H7 (cell line): ENCODE measurements around the gene ACOXL. TPM values are rescaled to one million over a fixed set of nuclear protein-coding genes. Genes with fewer than 3 reads are reported as not detected.
A peak's percentile ranks its signal among the peaks of the same experiment; 100 is the strongest.

ENCODE experiments used
- DNase-seq: peaks from one replicate; pipeline ENCODE4 v3.0.0; 2012
- H3K27me3 ChIP-seq: 2 replicates; pipeline ENCODE4 v1.6.0; 2011; ENCODE audit warnings: mild to moderate bottlenecking, low read length; ENCODE audit not compliant: control insufficient read depth, insufficient read depth
- H3K36me3 ChIP-seq: replicated peaks from 2 replicates; pipeline ENCODE4 v1.5.1; 2011; ENCODE audit warnings: low read length; ENCODE audit not compliant: control insufficient read depth, insufficient read depth
- H3K4me3 ChIP-seq: 2 replicates; pipeline ENCODE4 v1.5.1; 2011; ENCODE audit warnings: low read depth, mild to moderate bottlenecking, control low read depth, low read length, moderate library complexity; ENCODE audit not compliant: insufficient read depth
- total RNA-seq: library from RNA; depleted of rRNA; stranded (reverse); fragments of >200 nt; shearing (Covaris generic); gene quantifications from 2 replicates; pipeline ENCODE4 v1.2.3, GENCODE V29; 2014

The ACOXL gene
- total RNA-seq, 1 experiment from 2014 or later: 2.7 TPM

- no peaks in the 10 kb centered on the region for H3K36me3 ChIP-seq
- no peaks in the 10 kb centered on the region for H3K27me3 ChIP-seq
- H3K4me3 ChIP-seq: no peak overlapping the region
- DNase-seq: no peak
Observed at GRCh38 chr2:111005307-111005706, 272.9 kb downstream of the ACOXL start.

- no peak for DNase-seq
- Histone ChIP-seq H3K36me3 (no peaks in the 10 kb centered on the region), H3K4me3 (no peak overlapping the region), H3K27me3 (no peaks in the 10 kb centered on the region)
Observed at GRCh38 chr2:111005821-111006220, 273.4 kb downstream of the ACOXL start.

GRCh38 chr2:111007757-111008688, 275.6 kb downstream of the ACOXL start:
- H3K36me3 ChIP-seq: no peaks in the 10 kb centered on the region
- no peaks in the 10 kb centered on the region for H3K27me3 ChIP-seq
- DNase-seq: no peak
- no peak overlapping the region for H3K4me3 ChIP-seq

GRCh38 chr2:111011218-111011617, 278.8 kb downstream of the ACOXL start:
- Histone ChIP-seq H3K4me3 (no peak overlapping the region), H3K27me3 (no peaks in the 10 kb centered on the region), H3K36me3 (no peaks in the 10 kb centered on the region)
- no peak for DNase-seq

GRCh38 chr2:111015283-111015995, 283.1 kb downstream of the ACOXL start:
- H3K4me3 ChIP-seq: no peak overlapping the region
- no peaks in the 10 kb centered on the region for H3K36me3 ChIP-seq
- no peaks in the 10 kb centered on the region for H3K27me3 ChIP-seq
- DNase-seq: no peak

GRCh38 chr2:111017034-111017622, 284.8 kb downstream of the ACOXL start:
- no peaks in the 10 kb centered on the region for H3K36me3 ChIP-seq
- no peak for DNase-seq
- no peaks in the 10 kb centered on the region for H3K27me3 ChIP-seq
- H3K4me3 ChIP-seq: no peak overlapping the region

GRCh38 chr2:111017909-111018308, 285.5 kb downstream of the ACOXL start:
- Histone ChIP-seq H3K27me3 (no peaks in the 10 kb centered on the region), H3K36me3 (no peaks in the 10 kb centered on the region), H3K4me3 (no peak overlapping the region)
- no peak for DNase-seq

GRCh38 chr2:111019381-111019780, 287.0 kb downstream of the ACOXL start:
- Histone ChIP-seq H3K4me3 (no peak overlapping the region), H3K36me3 (no peaks in the 10 kb centered on the region), H3K27me3 (no peaks in the 10 kb centered on the region)
- no peak for DNase-seq

- no peak for DNase-seq
- no peaks in the 10 kb centered on the region for H3K27me3 ChIP-seq
- H3K4me3 ChIP-seq: no peak overlapping the region
- no peaks in the 10 kb centered on the region for H3K36me3 ChIP-seq
Observed at GRCh38 chr2:111022633-111023032, 290.3 kb downstream of the ACOXL start.

- H3K36me3 ChIP-seq: no peaks in the 10 kb centered on the region
- no peak for DNase-seq
- no peaks in the 10 kb centered on the region for H3K27me3 ChIP-seq
- H3K4me3 ChIP-seq: no peak overlapping the region
Observed at GRCh38 chr2:111024496-111024895, 292.1 kb downstream of the ACOXL start.

- no peak overlapping the region for H3K4me3 ChIP-seq
Observed at GRCh38 chr2:111025288-111025687, 292.9 kb downstream of the ACOXL start.

GRCh38 chr2:111028720-111029119, 296.3 kb downstream of the ACOXL start:
- DNase-seq: no peak
- H3K36me3 ChIP-seq: no peaks in the 10 kb centered on the region
- no peaks in the 10 kb centered on the region for H3K27me3 ChIP-seq
- no peak overlapping the region for H3K4me3 ChIP-seq

More at GRCh38 chr2:111025288-111025687, 292.9 kb downstream of the ACOXL start:
- Histone ChIP-seq H3K36me3 (no peaks in the 10 kb centered on the region), H3K27me3 (no peaks in the 10 kb centered on the region)
- DNase-seq: no peak

GRCh38 chr2:111029181-111029927, 297.0 kb downstream of the ACOXL start:
- peak; percentile 72 for DNase-seq
- Histone ChIP-seq H3K36me3 (no peaks in the 10 kb centered on the region), H3K4me3 (no peak overlapping the region), H3K27me3 (no peaks in the 10 kb centered on the region)

- no peaks in the 10 kb centered on the region for H3K36me3 ChIP-seq
- no peaks in the 10 kb centered on the region for H3K27me3 ChIP-seq
- H3K4me3 ChIP-seq: no peak overlapping the region
- DNase-seq: peak; percentile 7
Observed at GRCh38 chr2:111030260-111030891, 298.0 kb downstream of the ACOXL start.
